Ishikawa (cell line): Measurements from ENCODE around the gene FEZF2.

Experiments used
- CEBPB ChIP-seq: IDR thresholded peaks from 2 replicates; pipeline ENCODE4 v1.6.1; 2012
- CREB1 ChIP-seq: IDR thresholded peaks from 2 replicates; pipeline ENCODE4 v1.6.1; 2012; ENCODE audit warnings: low read depth
- EGR1 ChIP-seq: IDR thresholded peaks from 2 replicates; pipeline ENCODE4 v1.6.1; 2012
- EP300 ChIP-seq: IDR thresholded peaks from 2 replicates; pipeline ENCODE4 v1.6.1; 2012; ENCODE audit warnings: borderline replicate concordance
- FOXM1 ChIP-seq: IDR thresholded peaks from 2 replicates; pipeline ENCODE4 v1.6.1; 2012; ENCODE audit warnings: low read depth, borderline replicate concordance
- MAX ChIP-seq: IDR thresholded peaks from 2 replicates; pipeline ENCODE4 v1.6.1; 2012
- NFIC ChIP-seq: IDR thresholded peaks from 2 replicates; pipeline ENCODE4 v1.6.1; 2012
- RAD21 ChIP-seq: IDR thresholded peaks from 2 replicates; pipeline ENCODE4 v1.6.1; 2012; ENCODE audit warnings: low read depth
- REST ChIP-seq: IDR thresholded peaks from 2 replicates; pipeline ENCODE4 v1.6.1; 2012; ENCODE audit warnings: low read depth, mild to moderate bottlenecking
- TAF1 ChIP-seq: IDR thresholded peaks from 2 replicates; pipeline ENCODE4 v1.6.1; 2012; ENCODE audit warnings: low read depth, mild to moderate bottlenecking
- TCF12 ChIP-seq: IDR thresholded peaks from 2 replicates; pipeline ENCODE4 v1.6.1; 2012; ENCODE audit warnings: low read depth
- TEAD4 ChIP-seq: IDR thresholded peaks from 2 replicates; pipeline ENCODE4 v1.6.1; 2012
- USF1 ChIP-seq: IDR thresholded peaks from 2 replicates; pipeline ENCODE4 v1.6.1; 2012
- YY1 ChIP-seq: IDR thresholded peaks from 2 replicates; pipeline ENCODE4 v1.6.1; 2012; ENCODE audit warnings: low read depth
- ZBTB7A ChIP-seq: IDR thresholded peaks from 2 replicates; pipeline ENCODE4 v1.6.1; 2012; ENCODE audit warnings: low read depth

The FEZF2 gene

DNA sequence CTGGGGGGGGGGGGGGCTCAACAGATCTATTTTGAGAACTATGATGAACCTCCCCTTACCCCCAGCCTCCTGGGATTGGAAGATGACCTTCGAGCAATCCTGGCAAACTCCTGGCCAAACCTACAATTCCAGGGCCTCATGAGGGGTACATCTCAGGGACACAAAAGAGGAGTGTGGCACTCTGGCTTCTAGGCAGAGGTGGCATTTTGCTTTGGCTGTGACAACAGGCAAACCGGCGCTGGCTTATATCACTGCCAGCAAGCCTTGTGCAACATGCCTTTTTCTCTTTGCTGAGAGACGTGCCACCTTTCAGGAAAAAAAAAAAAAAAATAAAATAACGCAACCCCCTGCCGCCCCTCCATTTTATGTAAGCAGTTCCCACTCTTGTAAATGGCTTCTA is 31.8 kb upstream of the FEZF2 start:
- TF ChIP-seq REST (no peak), EGR1 (no peak), NFIC (no peak), TEAD4 (no peak), ZBTB7A (no peak), MAX (no peak), YY1 (no peak), RAD21 (no peak), TAF1 (no peak), CREB1 (no peak), CEBPB (no peak), EP300 (no peak), TCF12 (no peak), FOXM1 (no peak), USF1 (no peak)

DNA sequence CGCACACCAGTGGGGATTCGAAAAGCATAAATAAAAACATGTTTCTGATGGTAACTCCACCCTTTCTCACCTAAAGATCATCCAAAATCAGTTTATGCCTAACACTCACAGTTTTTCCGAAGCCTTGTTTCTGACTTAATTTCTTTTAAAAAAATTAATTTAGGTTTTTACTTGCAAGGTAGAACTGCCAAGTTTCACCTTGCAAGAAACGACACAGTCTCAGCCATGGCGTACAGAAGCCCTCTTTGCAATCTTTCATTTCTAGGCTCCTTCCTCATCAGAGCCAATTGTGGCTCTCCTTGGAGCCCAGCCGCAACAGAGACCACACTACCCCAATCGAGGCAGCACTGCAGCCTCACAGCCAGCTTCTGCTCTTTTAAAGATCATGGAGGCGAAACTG is 31.0 kb upstream of the FEZF2 start:
- TF ChIP-seq FOXM1 (no peak), EGR1 (no peak), RAD21 (no peak), TCF12 (no peak), EP300 (no peak), TEAD4 (no peak), REST (no peak), CEBPB (no peak), MAX (no peak), TAF1 (no peak), NFIC (no peak), CREB1 (no peak), YY1 (no peak), USF1 (no peak), ZBTB7A (no peak)

- TF ChIP-seq CEBPB = no peak
- no peak for TF ChIP-seq ZBTB7A
- no peak for TF ChIP-seq TEAD4
- no peak for TF ChIP-seq TAF1
- TF ChIP-seq EP300 = no peak
- TF ChIP-seq YY1 = no peak
- no peak for TF ChIP-seq RAD21
These were observed 30.4 kb upstream of the FEZF2 start for GRCh38 chr3:62403765-62404164.

DNA sequence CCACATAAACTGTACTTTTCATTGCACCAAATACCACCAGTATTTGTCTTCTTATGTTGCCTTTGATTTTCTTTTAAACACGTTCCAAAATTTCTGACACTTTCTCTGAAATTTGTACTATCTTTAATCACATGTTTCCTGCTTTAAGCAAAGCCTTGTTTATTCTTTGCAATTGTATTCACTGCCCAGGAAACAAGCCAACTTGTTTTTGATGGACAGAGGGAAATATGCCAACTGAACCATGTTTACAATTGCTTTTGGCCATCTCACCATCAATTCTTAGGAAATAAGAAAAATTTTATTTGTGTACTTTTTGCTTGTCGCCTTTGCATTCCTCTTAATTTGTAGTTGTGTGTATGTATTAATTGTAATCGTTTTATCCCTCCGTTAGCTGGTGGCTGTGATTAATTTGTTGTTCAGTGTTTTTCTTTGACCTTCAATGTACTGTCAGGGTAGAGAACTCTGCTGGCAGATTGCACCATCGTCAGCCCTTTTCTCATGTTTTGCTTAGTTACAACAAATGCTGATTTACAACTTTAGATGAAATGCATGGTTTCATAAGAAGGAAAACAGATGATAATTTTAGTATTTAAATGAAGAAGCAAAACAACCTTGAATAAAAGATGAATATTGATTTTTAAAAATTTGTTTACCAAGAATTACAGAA is 19.4 kb upstream of the FEZF2 start:
- TF ChIP-seq ZBTB7A = no peak

DNA sequence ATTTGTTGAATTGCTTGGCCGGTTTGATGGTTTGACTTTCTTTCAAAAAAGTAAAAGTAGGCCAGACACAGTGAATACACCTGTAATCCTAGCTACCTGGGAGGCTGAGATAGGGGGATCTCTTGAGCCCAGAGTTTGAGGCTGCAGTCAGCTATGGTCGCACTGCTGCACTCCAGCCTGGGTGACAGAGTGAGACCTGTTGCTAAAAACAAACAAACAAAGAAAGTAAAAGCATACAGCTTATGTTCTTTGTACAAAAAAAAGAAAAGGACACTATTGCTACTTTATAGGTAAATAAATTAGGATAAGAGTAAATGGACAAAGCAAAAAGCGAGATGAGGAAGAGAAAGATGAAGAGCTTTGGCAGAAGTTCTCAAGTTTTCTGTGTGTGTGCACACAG is 13.9 kb upstream of the FEZF2 start:
- TF ChIP-seq REST = no peak
- no peak for TF ChIP-seq CREB1
- TF ChIP-seq FOXM1 = no peak
- TF ChIP-seq NFIC = no peak
- no peak for TF ChIP-seq EP300
- no peak for TF ChIP-seq YY1
- TF ChIP-seq TCF12 = no peak
- TF ChIP-seq CEBPB = no peak
- TF ChIP-seq USF1 = no peak
- TF ChIP-seq TAF1 = no peak
